Fibroblast of skin of right biceps (primary cell): Measurements from ENCODE around the gene TFCP2L1.

Source experiments
- DNase-seq: peaks from one replicate; pipeline ENCODE4 v3.0.0-alpha.2; 2013

TFCP2L1 gene

DNA sequence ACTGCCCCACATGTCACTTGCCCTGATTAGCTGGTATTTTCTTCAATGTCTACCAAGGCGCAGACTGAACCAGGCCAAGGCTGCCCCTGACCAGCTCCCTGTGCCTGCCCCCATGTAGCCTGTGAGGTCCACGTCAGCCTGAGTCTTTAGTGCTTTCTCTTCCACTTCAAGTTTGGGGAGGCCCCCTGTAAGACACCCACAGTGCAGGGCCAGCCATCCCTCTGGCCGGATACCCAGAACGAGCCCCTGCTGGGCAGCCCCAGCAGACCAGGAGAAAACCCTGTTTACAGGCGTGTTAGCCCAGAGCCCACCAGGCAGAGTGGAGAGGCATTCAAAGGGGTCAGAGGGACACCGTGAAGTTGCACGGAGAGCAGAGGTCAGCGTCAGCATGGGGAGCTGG, 92.4 kb downstream of the TFCP2L1 start:
- DNase-seq, result no peak

DNA sequence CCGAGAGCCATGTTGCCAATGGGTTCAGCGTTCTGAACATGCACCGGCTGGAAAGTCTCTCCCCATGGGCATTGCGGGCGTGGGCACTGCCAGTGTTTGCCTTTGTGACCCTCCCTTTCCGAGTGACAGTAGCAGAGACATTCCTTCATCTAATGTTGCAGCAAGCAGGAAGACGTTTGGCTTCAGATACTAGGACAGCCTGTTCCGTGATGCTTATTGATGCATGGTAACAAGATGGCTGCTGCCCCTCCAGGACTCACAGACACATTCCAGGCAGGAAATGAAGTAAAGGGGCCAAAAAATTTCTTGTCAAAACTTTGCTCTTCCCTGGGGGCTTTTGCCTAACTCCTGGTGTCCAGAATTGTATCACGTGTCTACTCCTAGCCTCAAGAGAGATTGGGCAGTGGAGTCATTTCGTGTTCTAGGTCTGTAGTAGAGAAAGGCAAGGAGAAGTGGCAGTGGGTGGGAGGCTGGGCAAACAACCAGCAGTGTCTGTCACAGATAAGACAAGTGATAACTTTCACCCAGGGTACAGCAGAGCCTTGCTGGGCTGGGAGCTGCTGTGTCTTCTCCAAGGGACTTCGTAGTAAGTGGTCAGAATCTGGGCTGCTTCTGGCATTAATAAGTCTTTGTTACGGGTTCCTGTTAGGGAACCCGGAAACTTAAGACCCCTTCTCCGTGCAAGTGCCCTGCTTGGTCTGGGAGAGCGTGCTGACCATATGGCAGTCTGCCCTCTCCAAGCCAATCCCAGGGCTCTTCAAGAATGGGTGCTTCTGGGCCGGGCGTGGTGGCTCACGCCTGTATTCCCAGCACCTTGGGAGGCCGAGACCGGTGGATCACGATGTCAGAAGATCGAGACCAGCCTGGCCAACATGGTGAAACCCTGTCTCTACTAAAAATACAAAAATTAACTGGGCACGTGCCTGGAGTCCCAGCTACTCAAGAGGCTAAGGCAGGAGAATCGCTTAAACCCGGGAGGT, 93.5 kb downstream of the TFCP2L1 start:
- DNase-seq, result no peak

DNA sequence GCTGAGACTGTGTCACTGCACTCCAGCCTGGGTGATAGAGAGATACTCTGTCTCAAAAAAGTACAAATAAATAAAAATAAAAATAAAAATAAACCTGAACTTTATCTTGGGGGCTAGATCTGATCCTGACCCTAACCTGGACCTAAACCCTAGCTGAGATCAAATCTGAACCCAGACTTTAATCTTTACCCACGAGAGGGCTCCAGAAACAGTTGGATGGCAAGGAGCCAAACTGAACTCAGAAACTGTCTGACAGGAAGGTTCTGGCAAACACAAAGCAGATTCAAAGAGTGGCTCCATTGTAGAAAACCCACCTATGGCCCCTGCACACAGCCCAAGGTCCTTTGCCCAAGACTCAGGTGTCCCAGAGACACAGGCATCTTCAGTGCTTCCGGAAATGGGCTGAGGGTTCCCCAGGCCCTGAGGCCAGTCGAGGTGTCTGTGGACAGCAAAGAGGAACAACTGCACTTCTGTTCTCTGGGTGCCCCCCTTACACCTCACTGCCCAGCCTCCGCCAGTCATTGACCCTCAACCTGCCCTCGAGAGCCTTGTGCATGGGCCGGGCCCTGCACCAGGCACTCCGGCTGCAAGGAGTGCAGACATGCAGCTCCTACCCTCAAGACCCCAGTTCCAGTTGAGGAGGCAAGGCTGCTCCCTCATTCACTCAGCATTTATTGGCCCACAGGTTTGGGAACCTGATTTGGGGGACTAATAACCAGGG, 95.2 kb downstream of the TFCP2L1 start:
- no peak for DNase-seq

DNA sequence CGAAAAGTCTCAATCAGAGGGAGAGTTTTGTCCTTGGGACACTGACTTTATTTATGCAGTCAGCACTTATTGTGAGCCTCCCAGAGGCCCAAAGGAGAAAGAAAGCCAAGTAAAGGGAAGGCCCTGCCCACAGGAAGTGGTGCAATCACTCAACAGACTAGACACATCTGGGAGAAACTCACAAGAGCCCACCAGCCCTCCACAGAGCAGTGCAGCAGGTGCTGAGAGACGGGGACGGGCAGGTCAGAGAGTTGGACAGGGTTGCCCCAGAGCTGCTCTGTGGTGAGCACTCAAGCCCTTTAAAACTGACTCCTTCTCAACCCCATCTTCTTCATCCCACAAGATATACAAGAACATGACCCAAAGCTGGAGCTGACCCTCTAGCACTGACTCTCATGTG, 96.0 kb downstream of the TFCP2L1 start:
- DNase-seq, result no peak

DNA sequence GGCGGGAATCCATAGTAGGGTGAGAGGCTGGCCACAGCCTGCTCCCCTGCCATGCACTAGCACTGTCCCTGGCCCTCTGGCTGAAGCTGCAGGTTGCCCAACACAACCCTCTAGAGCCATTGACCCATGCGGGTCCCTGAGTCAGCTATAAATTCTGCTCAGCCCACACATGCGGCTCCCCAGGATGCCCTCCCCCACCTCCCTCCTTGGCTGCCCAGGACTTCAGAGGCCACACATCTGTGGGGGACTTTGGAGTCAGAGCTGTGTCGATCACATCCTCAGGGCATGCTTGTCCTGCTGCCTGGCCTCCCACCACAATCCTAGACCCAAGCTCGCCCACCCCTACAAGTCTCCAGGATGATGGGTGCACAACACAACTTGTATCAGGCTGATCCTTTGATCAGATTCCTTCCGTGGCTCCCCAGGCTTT, 97.0 kb downstream of the TFCP2L1 start:
- DNase-seq, result no peak

DNA sequence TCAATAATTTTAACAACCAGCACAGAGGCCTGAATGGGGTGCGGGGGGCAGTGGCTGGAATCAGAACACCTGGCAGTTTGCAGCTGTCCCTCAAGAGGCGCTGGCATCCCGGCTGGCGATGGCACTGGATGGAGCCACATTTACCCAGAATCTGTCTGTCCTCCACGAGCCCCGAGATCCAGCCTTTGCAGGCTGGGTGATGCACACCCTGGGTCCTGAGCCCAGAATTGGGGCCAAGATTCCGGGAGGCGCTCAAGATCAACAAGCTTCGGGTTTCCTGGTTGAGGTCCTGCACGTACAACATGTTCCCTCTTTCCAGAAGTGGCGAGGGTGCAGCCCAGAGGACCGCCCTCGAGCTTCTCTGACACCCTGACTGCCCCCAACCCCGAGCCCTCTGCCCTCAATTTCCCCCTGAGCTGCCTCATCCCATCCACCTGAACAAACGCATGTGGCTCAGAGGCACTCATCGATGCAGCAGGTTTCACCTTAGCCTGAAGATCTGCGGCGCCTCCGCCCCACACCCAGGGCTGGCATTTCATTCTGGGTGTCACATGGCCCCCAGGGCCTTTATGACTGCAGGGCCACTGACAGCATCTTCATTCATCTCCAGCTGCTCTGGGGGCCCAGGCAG, 97.5 kb downstream of the TFCP2L1 start:
- DNase-seq, result no peak

DNA sequence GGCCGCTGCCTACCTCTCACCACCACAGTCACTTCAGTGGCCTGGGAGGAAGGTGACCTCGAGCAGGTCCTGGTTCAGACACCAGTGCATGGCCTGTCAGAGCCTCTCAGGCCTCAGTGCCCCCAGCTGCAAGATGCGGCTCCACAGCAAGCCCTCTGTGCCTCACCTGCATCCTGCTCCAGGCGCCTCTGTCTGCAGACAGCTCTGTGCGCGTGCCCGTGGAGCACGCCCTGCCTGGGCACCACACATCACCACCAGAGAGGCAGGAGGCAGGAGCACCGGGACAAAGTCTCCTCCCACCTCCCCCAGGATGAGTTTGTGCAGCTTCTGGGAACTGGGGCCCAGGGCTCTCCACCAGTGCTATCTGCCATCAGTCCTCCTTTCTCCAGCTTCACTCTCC, 98.7 kb downstream of the TFCP2L1 start:
- no peak for DNase-seq

DNA sequence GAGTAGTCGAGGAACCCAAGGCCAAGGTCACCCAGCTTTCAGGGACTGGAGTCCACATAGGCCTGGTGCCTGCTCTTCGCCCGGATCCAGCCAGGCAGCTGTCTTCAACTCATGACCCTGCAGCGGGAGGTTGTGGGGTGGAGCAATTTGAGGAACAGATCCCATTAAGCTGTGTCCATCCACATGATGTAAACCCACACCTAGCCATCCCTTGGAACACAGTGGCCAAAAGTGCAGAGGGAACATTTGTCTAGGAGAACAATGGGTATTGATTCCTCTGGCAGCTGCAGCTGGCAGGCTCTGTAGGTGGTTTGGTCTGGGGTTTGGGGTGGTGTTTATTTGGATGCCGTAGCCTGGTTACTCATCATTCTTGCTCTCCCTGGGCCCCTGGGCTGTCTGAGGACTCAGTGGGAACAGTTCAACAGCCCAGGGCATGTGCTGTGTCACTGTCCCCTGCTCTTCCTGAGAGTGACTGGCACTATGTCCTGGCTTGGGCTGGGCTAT, 99.4 kb downstream of the TFCP2L1 start:
- DNase-seq, result no peak

DNA sequence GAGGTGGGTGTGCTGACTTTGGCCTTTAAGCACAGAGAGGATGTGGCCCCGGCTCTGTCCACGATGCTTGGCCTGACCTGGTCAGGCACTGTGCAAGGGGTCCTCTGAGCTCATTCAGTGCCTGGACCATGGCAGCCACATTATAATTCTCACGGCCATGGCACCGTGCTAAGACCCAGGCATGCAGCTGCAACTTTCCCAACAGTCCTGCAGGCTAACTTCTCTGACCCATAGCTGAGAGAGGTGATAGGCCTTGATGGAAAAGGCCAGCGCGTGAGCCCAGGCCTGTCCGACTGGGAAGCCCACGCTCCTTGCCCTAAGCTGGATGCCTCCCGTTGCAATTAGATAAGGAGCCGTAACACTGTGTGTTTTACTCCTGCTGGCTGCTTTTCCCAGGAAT, 99.9 kb downstream of the TFCP2L1 start:
- no peak for DNase-seq

DNA sequence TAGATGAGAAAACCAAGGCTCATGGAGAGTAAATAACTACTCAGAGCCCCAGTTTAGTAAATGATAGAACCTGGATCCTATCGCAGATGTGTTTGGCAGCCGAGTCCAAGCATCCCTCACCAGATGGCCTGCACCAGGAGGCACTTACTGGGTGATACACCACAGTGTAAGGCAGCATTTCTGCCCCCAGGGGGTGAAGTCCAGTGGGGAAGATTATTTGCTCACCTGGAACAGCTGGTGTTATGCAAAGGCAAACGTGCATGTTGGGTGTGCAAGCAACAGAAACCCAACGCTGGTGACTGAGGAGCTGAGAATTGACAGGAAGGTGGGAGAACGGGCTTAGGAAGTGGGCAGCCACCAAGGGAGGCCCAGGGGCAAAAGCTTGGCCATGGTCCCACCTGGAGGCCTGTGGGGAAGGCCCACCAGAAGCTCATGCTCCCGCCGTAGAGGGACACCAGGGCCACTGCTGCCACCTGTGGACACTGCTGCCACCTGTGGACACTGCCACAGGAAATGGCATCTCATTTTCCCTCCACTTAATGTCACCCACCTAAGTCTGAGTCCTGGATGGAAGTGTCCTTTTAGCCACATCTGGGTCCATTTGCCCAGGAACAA, 100.6 kb downstream of the TFCP2L1 start:
- DNase-seq, result no peak

DNA sequence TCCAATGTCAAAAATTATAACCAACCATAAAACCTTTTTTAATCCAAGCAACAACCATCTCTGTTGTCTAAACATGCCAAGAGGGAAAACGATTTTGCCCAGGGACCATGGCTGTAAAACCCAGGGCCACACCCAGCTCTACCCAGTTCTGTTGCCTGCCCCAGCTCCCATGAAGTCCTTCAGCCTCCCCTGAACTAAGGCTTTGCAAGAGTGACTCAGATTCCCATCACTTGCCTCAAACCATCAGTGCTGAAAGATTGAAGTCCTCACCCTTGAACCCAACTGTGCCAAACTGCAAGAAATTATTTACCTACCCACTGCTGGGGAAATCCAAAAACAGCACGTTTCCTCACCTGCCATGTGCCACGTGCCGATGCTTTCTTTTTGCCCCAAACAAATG, 102.5 kb downstream of the TFCP2L1 start:
- DNase-seq, result no peak

DNA sequence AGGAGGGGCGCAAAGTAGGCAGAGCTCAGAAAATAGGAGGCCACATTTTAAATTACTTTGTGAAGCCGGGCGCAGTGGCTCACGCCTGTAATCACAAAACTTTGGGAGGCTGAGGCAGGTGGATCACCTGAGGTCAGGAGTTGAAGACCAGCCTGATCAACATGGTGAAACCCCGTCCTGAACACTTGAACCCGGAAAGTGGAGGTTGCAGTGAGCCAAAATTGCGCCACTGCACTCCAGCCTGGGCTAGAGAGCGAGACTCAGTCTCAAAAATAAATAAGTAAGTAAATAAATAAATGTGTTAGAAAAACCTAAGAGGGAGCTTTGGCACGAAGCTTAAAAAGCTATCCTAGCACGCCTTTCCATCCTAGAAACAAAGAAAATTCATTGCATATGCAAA, 105.5 kb downstream of the TFCP2L1 start:
- no peak for DNase-seq

DNA sequence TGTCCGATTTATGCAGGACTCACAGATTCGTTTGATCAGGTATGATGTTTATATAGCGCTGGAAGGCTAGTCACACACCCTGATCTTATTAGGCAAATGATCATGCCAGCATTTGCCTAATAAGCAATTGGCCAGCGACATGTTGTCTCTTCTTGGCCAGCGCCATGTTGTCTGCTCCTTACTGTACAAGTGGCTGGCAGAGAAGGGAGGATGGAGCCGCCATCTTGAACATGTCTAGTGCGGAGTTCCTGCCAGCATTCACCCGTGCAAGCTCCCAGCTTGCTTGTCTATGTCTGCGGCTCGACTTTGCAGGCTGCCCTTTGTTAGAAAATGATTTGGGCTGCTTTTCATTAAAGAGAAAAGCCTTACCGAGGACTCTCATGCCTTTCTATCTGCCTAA, 106.3 kb downstream of the TFCP2L1 start:
- DNase-seq, result no peak

DNA sequence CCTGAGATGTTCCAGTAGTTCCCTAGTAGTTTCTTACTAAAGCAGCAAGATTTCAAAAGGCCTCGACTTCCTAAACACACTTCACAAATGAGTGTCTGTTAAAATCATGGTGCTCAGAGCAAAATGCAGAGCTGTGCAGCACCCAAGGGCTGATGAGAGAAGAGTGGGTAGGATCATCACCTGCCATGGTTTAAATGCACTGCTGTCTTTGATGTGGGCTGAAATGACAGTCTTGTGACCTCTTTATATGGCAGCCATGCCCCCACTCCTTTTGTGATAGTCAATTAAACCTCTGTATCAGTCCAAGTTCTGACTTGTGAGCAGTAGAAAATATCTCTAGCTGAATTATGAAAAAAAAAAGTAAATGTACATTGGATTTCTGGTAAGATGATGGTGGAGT, 107.1 kb downstream of the TFCP2L1 start:
- DNase-seq, result no peak

DNA sequence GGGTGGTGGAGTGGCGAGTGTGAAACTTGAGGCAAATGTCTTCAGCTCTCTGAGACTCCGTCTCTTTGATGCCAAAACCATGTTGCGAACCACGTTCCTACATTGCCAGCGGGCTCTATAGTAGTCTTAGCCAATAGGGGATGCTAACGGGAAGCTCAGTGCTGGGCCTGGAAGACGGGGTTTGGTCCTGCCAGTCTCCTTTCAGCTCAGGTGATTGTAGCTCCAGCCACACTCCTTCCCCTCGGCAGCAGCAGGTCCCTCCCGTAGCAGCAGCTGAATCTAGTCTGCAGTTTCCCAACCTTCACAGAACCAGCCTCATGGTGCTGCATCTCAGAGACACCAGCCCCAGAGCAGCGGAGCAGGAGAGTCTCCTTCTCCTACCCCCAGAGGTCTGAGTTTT, 109.7 kb downstream of the TFCP2L1 start:
- no peak for DNase-seq

DNA sequence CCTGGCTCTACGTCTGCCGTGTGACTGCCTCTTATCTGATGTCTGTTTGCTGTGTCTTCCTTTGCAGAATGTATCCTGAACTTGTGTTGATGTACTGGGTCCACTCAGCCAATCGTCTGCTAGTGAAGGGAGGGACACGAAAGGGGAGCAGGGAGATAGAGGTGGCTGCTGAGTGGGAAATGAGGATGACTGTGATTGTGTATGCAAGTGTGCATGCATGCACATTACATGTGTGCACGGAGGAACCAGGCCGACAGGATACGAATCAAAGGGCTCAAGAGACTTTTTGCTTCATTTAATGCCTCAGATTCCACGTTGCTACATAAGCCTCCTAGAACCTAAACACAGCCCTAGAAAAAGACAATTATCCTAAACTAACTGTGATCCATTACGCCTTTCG, 111.2 kb downstream of the TFCP2L1 start:
- DNase-seq, result no peak

DNA sequence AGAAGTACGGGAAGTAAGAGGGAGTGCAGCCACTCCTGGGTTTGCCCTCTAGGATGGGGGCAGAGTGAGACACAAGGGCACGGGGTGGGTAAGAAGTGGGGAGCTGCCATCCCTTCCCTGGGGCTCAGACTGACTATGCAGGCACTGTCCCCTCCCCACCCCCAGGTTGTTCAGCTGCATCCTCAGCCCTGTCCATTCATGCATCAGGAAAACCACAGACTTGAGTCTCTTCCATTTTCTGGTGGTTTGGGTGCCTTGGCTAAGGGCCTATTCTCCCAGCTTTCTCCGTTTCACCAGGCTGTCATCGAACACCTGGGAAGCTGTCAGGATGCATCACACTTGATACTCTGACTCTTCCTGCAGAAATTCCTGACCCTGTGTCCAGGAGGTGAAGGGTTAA, 111.9 kb downstream of the TFCP2L1 start:
- peak; percentile 1 for DNase-seq

DNA sequence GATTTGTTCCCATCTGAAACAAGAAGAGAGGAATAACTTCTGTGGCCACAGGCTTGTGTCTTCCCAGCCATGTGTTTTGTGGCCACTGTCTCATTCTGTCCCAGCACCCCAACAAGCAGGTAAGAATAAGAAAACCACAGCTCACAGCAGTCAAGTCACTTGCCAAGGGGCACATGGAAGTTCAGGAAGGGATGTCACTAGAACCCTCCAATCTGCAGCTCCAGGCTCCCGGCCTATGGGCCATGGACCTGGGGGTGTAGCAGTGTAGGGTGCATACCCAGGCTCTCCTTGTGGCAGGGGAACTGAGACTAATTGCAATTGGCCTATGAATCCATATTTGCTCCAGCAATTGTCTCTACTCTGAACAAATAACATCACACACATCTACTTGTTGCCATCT, 112.5 kb downstream of the TFCP2L1 start:
- DNase-seq, result no peak

DNA sequence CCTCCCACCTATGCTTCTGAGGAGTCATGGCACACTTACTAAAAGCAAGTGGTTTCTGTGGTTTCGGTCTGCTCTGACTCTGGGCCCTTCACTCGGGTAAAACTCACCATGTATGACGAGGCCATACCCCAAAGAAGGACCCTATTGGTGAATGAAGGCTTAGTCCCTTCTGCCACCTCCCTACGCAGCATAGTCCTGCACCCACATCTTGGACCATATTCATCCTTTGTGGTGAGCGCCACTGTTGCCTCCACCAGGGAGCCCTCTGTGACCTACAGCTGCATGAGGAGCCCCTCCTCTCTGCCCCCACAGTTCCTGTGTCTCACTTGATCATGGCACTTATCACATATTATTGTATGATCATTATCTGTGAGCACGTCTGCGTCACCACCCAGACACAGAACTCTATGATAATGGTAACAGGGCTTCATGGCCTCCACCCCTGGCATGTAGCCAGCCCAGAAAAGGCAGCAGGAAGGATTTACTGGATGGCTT, 113.3 kb downstream of the TFCP2L1 start:
- no peak for DNase-seq

DNA sequence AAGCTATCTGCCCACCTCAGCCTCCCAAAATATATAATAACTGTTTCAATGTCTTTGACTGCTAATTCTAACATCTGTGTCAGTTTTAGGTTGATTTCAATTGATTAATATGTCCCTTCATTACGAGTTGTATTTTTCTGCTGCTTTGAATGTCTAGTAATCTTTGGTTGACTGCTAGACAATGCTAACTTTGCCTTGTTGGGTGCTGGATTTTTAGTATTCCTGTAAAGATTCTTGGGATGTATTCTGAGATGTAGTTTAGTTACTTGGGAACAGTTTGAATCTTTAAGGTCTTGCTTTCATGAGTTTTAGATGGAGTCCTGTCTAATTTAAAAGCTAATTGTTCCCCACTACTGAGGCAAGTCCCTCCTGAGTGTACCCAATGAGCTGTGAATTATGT, 114.4 kb downstream of the TFCP2L1 start:
- DNase-seq, result no peak

DNA sequence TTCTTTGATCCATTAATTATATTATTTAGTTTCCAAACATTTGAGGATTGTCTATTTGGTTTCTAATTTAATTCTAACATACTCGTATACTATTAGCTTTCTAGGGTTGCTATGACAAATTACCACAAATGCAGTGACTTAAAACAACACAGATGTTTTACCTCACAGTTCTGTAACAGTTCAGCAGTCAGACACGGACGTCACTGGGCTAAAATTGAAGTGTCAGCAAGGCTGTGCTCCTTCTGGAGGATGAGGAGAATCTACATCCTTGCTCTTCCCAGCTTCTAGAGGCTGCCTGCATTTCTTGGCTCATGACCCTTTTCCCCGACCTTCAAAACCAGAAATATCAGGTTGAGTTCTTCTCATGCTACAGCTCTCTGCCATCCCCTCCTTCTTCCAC, 117.6 kb downstream of the TFCP2L1 start:
- no peak for DNase-seq
